GM23248 (cell line): ENCODE data around the gene ZNF827. TPM values are rescaled to one million over a fixed set of nuclear protein-coding genes. Genes with fewer than 3 reads are reported as not detected.

ENCODE experiments used
- DNase-seq: peaks from one replicate; pipeline ENCODE4 v3.0.0-alpha.2; 2015
- H2AFZ ChIP-seq: fragments of 200-600 bp; sonication (generic); 2 replicates; pipeline ENCODE4 v1.6.1; 2016; ENCODE audit warnings: antibody characterized with exemption
- H3F3A ChIP-seq: fragments of 200-600 bp; sonication (generic); 2 replicates; pipeline ENCODE4 v1.6.1; 2016; ENCODE audit warnings: mild to moderate bottlenecking, antibody characterized with exemption, mixed run types; ENCODE audit not compliant: insufficient read depth
- H3K27ac ChIP-seq: fragments of 200-600 bp; sonication (generic); 2 replicates; pipeline ENCODE4 v1.5.1; 2016; ENCODE audit warnings: mild to moderate bottlenecking
- H3K27me3 ChIP-seq: fragments of 200-600 bp; sonication (generic); replicated peaks from 2 replicates; pipeline ENCODE4 v1.6.1; 2016; ENCODE audit warnings: mild to moderate bottlenecking; ENCODE audit not compliant: insufficient read depth
- H3K36me3 ChIP-seq: fragments of 200-600 bp; sonication (generic); 2 replicates; pipeline ENCODE4 v1.6.1; 2016; ENCODE audit warnings: low read depth, mild to moderate bottlenecking
- H3K4me1 ChIP-seq: fragments of 200-600 bp; sonication (generic); 2 replicates; pipeline ENCODE4 v1.6.1; 2016; ENCODE audit warnings: mild to moderate bottlenecking; ENCODE audit not compliant: insufficient read depth
- H3K4me2 ChIP-seq: fragments of 200-600 bp; sonication (generic); one replicate; pipeline ENCODE4 v1.6.1; 2016; ENCODE audit warnings: mild to moderate bottlenecking; ENCODE audit not compliant: unreplicated experiment
- H3K4me3 ChIP-seq: fragments of 200-600 bp; sonication (generic); 2 replicates; pipeline ENCODE4 v1.5.1; 2016; ENCODE audit warnings: mild to moderate bottlenecking
- H3K79me2 ChIP-seq: fragments of 200-600 bp; sonication (generic); 2 replicates; pipeline ENCODE4 v1.6.1; 2016; ENCODE audit warnings: mild to moderate bottlenecking; ENCODE audit not compliant: insufficient read depth
- H3K9ac ChIP-seq: fragments of 200-600 bp; sonication (generic); 2 replicates; pipeline ENCODE4 v1.6.1; 2016; ENCODE audit warnings: mild to moderate bottlenecking
- H3K9me2 ChIP-seq: fragments of 200-600 bp; sonication (generic); 2 replicates; pipeline ENCODE4 v1.6.1; 2016; ENCODE audit warnings: mixed run types, mild to moderate bottlenecking, moderate library complexity; ENCODE audit not compliant: insufficient read depth
- H3K9me3 ChIP-seq: fragments of 200-600 bp; sonication (generic); one replicate; pipeline ENCODE4 v1.6.1; 2017; ENCODE audit warnings: low read depth
- H4K20me1 ChIP-seq: fragments of 200-600 bp; sonication (generic); 2 replicates; pipeline ENCODE4 v1.6.0; 2016; ENCODE audit not compliant: insufficient read depth
- EZH2 ChIP-seq: fragments of 200-600 bp; sonication (generic); IDR thresholded peaks from 2 replicates; pipeline ENCODE4 v1.6.1; 2018; ENCODE audit warnings: antibody characterized with exemption, mild to moderate bottlenecking; ENCODE audit not compliant: insufficient read depth, poor library complexity, severe bottlenecking
- EZH2phosphoT487 ChIP-seq: fragments of 200-600 bp; sonication (generic); IDR thresholded peaks from 2 replicates; pipeline ENCODE4 v1.6.1; 2018; ENCODE audit warnings: antibody characterized with exemption, moderate library complexity, mild to moderate bottlenecking, low read depth; ENCODE audit not compliant: insufficient read depth
- WGBS, 2 experiments: methylation state at CpG; one replicate each; pipeline ENCODE4 v1.1.6; 2015 to 2017; ENCODE audit warnings: low lambda C conversion rate in 2 of 2, low coverage in 1 of 2; ENCODE audit errors: missing lambda C conversion rate in 2 of 2; 5-methylcytosine and 5-hydroxymethylcytosine counted together
- in situ Hi-C: fragments of 300-500 bp; cut with MboI; formaldehyde crosslinking; loops from 2 replicates; pipeline ENCODE4 v1.15.0; 2020
- polyA plus RNA-seq: library from polyadenylated mRNA; unstranded; fragments of >200 nt; fragmentation: Nextera tagmentation; extraction: Ambion mirVana; gene quantifications from 2 replicates; pipeline ENCODE4 v1.2.1, GENCODE V29; 2016
- total RNA-seq: library from RNA; depleted of rRNA; stranded (reverse); fragments of >200 nt; shearing (Covaris generic); gene quantifications from 2 replicates; pipeline ENCODE4 v1.2.3, GENCODE V29; 2014

ZNF827 gene
- total and polyA plus RNA-seq, 2 experiments from 2014 or later: 5.0 to 10.1 TPM

DNA sequence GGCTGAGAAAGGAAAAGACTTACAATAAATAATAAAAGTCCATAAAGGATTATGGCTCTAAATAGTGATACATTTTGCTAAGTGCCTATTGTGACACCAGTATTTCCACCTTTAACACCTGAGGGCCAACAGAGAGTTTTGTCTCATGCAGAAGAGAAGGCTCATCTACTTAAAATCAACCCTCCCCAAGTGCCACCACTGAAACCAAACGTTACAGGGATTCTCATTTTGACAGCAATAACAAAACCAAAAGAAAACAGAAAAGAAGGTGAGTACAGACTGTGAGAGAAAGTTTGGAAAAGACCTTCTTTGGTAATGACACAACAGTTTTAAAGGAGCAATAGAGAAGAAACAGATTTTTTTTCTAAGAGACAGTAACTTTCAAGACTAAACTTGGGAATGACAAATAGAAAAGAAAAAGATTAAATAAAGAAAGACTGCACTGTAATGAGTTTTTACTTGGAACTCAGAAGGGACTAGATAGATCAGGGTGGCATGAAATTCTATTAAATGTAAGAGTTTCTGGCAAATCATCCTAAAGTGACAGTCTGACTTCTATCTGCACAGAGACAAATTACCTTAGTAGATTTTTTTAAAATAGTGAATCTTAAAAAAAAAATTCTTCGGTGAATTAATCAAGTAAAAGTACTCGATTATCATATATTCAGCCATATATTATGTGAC, 109.7 kb downstream of the ZNF827 start:
- H4K20me1 ChIP-seq: no peaks in the 10 kb centered on the region
- H3K79me2 ChIP-seq: no peaks in the 10 kb centered on the region
- H3F3A ChIP-seq: peaks cover 9% of the 10 kb centered on the region; the same call in 1 of the 2 replicates
- peak overlapping the region; percentile 46; the same call in 1 of the 2 replicates for H3K27ac ChIP-seq
- in situ Hi-C loops: no loop called here
- TF ChIP-seq EZH2: no peak
- no peak for TF ChIP-seq EZH2phosphoT487
- H2AFZ ChIP-seq: no peak overlapping the region
- no peak overlapping the region for H3K4me2 ChIP-seq
- no peaks in the 10 kb centered on the region for H3K9me2 ChIP-seq
- 81 to 83% methylated on average over 3 of the region's 3 CpGs for whole genome bisulfite sequencing, 2 experiments
- H3K27me3 ChIP-seq: no peaks in the 10 kb centered on the region
- no peaks in the 10 kb centered on the region for H3K9me3 ChIP-seq
- H3K36me3 ChIP-seq: no peaks in the 10 kb centered on the region
- peaks cover 16% of the 10 kb centered on the region for H3K4me1 ChIP-seq
- no peak overlapping the region for H3K9ac ChIP-seq
- H3K4me3 ChIP-seq: no peak overlapping the region
- DNase-seq: no peak

DNA sequence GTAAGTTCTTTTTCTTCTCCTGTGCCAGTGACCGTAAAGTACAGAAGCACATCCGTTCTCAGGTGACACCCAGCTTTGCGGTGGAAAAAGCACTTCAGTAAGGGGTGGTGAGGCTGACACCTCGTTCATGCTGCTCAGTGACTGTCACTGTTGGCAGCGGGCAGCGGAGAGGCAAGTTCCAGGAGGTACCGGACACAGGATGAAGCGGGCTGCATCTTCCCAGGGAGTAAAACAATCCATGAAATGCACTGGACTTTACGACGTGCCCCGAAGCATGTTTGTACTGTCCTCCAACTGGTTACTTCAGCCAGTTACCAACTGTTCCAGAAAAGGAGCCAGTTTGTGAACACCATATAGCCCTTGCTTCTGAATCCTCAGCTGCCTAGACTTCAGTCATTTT, 110.7 kb downstream of the ZNF827 start:
- 88% methylated on average over 11 of the region's 11 CpGs for WGBS, 2 experiments
- peaks cover 16% of the 10 kb centered on the region for H3K4me1 ChIP-seq
- TF ChIP-seq EZH2 (no peak), EZH2phosphoT487 (no peak)

DNA sequence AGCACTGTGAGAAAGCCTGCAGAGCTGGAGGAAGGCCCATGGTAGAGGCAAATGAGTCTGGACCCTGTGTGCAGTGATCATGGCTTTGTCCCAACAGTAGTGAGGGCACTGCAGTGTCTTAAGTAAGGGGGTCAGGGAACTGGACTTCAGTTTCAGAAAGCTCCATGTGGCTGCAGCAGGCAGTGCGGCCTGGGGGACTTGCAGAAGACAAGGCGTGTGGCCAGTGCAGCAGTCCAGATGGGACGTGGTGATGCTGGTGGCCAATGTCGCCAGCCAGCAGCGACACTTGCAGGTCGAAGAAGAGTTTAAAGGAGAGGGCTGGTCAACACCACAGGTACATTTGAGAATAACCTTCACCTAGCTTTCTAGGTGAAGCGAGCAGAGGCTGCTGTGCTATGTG, 113.4 kb downstream of the ZNF827 start:
- H3F3A ChIP-seq: peaks cover 13% of the 10 kb centered on the region; the same call in 1 of the 2 replicates
- no peak overlapping the region for H3K9ac ChIP-seq
- no peaks in the 10 kb centered on the region for H3K9me2 ChIP-seq
- no peak overlapping the region for H2AFZ ChIP-seq
- no peak overlapping the region for H3K27ac ChIP-seq
- 91 to 93% methylated on average over 7 of the region's 7 CpGs for WGBS, 2 experiments
- no peaks in the 10 kb centered on the region for H3K36me3 ChIP-seq
- no peaks in the 10 kb centered on the region for H3K79me2 ChIP-seq
- in situ Hi-C loops: no loop called here
- no peaks in the 10 kb centered on the region for H3K27me3 ChIP-seq
- no peaks in the 10 kb centered on the region for H4K20me1 ChIP-seq
- TF ChIP-seq EZH2 (no peak), EZH2phosphoT487 (no peak)
- H3K9me3 ChIP-seq: no peaks in the 10 kb centered on the region
- H3K4me3 ChIP-seq: no peak overlapping the region
- H3K4me2 ChIP-seq: no peak overlapping the region
- DNase-seq: no peak
- peaks cover 36% of the 10 kb centered on the region for H3K4me1 ChIP-seq

More for the DNA sequence above, 110.7 kb downstream of the ZNF827 start:
- Histone ChIP-seq H3K9me2 (no peaks in the 10 kb centered on the region), H4K20me1 (no peaks in the 10 kb centered on the region), H3K4me3 (no peak overlapping the region), H3K27me3 (no peaks in the 10 kb centered on the region), H3K79me2 (no peaks in the 10 kb centered on the region), H2AFZ (no peak overlapping the region), H3K27ac (no peak overlapping the region), H3F3A (peaks cover 9% of the 10 kb centered on the region; the same call in 1 of the 2 replicates), H3K9ac (no peak overlapping the region), H3K4me2 (no peak overlapping the region), H3K36me3 (no peaks in the 10 kb centered on the region), H3K9me3 (no peaks in the 10 kb centered on the region)
- in situ Hi-C loops: no loop called here
- DNase-seq: no peak

DNA sequence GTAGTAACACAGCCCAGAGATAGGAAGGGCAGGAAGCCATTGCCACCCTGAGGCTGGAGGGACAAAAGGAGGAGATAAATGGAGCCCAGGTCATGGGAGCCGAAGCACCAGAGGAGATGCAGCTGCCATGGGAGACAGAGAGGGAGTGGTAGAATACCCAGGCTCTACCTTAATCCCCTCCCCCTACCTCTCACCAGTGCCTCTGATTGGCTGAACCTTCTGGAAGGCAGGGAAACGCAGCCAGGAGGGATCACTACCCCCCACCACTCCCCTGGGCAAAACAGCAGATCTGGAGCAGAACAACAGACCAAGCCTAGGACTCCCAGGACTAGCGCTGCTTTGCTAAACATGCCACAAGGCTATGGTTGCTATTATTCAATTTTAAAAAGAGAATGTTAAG, 114.2 kb downstream of the ZNF827 start:
- in situ Hi-C loops: no loop called here
- H3K9me2 ChIP-seq: no peaks in the 10 kb centered on the region
- H3K4me3 ChIP-seq: no peak overlapping the region
- no peak overlapping the region for H3K9ac ChIP-seq
- H3K79me2 ChIP-seq: no peaks in the 10 kb centered on the region
- no peaks in the 10 kb centered on the region for H3K9me3 ChIP-seq
- TF ChIP-seq EZH2phosphoT487: no peak
- no peak for TF ChIP-seq EZH2
- no peaks in the 10 kb centered on the region for H3K27me3 ChIP-seq
- no peak overlapping the region for H2AFZ ChIP-seq
- no peaks in the 10 kb centered on the region for H3K36me3 ChIP-seq
- H3F3A ChIP-seq: peaks cover 5% of the 10 kb centered on the region; the same call in 1 of the 2 replicates
- no peaks in the 10 kb centered on the region for H4K20me1 ChIP-seq
- H3K4me1 ChIP-seq: peaks cover 31% of the 10 kb centered on the region
- DNase-seq: no peak
- H3K27ac ChIP-seq: no peak overlapping the region
- H3K4me2 ChIP-seq: no peak overlapping the region
- 82 to 87% methylated on average over 3 of the region's 3 CpGs for WGBS, 2 experiments
